NCI-H82 treated with DMSO at 0.1 percent for 48 hours (cell line): ENCODE measurements around the gene RGS14.
"Not testable (repeated sequence)": the region's sequence is repeated elsewhere in the genome, so short reads cannot be mapped to it uniquely, and the experiment has no call there.

Source experiments
- DNase-seq: peaks from one replicate; lab custom pipeline; 2025; ENCODE audit not compliant: unreplicated experiment; lab: John Stamatoyannopoulos, UW

Gene RGS14

GRCh38 chr5:177327539-177328522, 29.9 kb upstream of the RGS14 start:
- no peak for DNase-seq

GRCh38 chr5:177328545-177329231, 29.0 kb upstream of the RGS14 start:
- DNase-seq, result no peak

GRCh38 chr5:177329883-177330282, 27.8 kb upstream of the RGS14 start:
- no peak for DNase-seq

- DNase-seq, result no peak
Observed at GRCh38 chr5:177330991-177331842, 26.5 kb upstream of the RGS14 start.

DNA sequence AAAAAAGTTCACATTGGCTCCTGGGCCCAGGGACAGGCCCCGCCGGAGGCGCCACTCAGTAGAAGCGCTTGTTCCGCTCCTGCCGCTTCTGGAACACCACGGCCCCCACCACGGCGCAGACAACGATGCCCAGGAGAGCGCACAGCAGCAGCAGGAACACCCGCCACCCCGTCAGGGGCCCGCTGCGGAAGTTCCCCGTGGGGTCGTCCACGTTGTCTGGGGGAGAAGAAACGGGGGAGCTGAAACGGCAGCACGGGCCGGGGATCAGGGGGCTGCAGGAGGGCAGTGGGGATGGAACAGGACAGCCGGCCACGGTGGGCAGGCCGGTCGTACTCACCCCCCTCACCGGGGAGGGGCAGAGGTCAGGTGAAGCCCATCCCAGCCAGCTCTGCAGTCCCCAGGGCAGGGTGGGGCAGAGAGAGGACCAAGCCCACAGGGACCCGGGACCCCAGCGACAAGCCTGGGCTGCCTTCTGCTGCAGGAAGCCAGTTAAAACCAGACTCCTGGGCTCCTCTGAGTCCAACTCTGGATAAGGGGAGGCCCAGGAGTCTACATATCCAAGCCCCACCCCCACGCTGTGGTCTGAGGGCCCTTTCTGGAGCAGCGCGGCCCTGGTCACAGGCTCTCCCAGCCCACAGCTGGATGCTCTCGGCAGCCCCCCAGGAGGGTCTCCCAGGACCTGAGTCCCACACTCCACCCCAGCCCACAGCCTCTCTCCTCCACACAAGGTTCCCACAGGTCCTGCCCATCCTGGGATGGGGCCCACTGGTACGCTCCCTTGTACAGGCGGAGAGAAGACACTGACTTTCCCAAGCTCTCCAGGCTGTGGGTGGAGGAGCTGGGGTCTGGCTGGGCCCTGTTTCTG, 25.5 kb upstream of the RGS14 start:
- no peak for DNase-seq

GRCh38 chr5:177332896-177333260, 24.8 kb upstream of the RGS14 start:
- DNase-seq, result no peak

DNA sequence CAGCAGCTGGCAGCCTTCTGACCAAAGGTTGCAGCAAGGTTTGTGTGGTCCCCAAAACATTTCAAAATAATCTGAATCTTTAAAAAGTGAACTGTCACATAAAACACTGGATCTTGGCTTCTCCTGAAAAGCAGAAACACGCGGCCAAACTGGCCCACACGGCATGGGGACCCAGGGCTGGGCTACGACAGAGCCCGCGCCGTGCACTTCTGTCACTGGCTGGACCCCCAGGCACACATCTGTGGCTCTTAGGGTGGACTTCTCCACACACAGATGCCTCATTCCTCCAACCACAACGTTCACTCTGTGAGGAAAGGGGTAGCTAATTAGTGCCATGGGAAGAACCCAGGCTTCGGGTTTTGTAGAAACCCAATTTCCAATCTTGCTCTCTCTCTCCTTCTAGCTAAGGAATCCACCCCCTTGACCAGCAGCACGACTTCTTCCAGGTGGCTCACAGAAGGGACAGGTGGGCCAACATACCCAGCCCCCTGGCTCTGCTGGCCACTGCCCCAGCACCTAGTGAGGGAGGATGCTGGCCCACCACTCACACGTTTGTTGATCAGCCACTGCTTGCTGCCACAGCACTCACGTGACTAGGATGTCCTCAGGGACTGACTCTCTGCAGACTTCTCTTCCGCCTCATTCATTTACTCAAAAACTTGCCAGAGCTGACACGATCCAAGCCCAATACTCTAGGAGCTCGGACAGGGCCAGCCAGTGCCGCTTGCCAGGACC, 24.1 kb upstream of the RGS14 start:
- no peak for DNase-seq

DNA sequence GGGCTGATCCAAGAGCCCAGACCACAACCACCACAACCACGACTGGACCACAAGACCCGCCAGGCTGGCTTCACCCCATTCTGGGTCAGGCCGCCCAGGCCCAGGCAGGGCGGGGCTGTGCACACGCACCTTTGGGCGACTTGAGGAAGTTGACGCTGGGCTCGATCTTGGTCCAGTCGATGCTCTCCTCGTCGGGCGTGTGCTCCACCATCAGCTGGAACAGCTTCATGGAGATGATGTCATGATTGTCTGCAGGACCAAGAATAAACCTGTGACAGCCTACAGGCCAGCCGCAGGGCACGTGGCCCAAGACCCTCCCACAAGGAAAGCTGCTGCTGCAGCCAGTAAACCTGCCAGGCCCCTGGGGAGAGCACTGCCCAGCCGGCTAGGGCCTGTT, 23.6 kb upstream of the RGS14 start:
- no peak for DNase-seq

- DNase-seq, result no peak
Observed at GRCh38 chr5:177334781-177335700, 22.7 kb upstream of the RGS14 start.

GRCh38 chr5:177335701-177336065, 22.0 kb upstream of the RGS14 start:
- no peak for DNase-seq

DNA sequence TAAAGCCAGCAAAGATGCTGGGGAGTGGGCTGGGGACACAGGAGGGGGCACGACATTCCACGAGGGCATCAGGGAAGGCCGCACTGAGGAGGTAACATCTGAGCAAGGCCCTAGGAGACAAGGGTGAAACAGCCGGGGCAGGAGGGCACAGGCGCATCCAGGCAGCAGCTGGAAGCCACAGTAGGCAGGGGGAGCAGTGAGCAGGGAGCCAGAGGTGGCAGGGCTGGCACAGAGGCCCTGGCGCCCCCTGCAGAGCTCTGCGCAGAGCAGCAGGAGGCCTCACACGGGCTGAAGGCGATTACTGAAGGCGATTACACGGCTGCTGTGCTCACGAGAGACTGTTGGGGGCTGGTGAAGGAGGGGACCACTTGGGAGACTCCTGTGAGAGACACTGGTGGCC, 21.6 kb upstream of the RGS14 start:
- DNase-seq, result no peak

DNA sequence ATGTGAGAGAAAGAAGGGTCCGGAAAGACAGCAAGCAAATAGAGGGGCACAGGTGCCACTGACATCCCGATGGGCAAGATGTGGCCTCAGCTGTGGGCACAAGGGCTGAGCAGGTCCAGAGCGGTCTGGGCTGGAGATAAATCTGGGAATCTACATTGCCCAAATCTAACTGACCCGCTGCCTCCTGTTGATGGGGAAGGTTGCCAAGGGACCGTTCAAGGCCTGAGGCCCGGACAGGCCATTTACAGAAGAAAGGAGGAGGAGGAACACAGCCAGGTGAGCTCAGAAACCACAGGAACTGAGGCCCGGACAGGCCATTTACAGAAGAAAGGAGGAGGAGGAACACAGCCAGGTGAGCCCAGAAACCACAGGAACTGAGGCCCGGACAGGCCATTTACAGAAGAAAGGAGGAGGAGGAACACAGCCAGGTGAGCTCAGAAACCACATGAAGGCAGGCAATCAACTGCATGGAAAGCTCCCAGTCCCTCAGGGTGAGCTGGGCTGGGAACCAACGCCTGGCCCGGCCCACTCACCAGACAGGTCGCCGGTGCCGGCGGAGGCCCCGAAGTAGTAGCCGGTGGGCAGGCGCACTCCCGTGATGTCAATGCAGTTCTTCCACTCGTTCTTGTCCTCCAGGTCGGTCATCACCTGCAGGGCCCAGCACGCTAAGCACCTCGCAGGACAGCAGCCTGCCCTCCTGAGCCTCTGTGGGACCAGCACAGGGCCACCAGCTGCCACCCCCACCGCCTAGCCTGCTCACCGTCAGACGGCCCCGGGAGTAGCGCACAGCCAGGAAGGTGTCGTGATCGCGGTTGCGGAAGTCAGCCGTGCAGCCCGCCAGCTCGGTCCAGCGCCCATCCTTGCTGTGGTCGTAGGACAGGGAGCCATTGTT, 20.9 kb upstream of the RGS14 start:
- DNase-seq, result no peak

DNA sequence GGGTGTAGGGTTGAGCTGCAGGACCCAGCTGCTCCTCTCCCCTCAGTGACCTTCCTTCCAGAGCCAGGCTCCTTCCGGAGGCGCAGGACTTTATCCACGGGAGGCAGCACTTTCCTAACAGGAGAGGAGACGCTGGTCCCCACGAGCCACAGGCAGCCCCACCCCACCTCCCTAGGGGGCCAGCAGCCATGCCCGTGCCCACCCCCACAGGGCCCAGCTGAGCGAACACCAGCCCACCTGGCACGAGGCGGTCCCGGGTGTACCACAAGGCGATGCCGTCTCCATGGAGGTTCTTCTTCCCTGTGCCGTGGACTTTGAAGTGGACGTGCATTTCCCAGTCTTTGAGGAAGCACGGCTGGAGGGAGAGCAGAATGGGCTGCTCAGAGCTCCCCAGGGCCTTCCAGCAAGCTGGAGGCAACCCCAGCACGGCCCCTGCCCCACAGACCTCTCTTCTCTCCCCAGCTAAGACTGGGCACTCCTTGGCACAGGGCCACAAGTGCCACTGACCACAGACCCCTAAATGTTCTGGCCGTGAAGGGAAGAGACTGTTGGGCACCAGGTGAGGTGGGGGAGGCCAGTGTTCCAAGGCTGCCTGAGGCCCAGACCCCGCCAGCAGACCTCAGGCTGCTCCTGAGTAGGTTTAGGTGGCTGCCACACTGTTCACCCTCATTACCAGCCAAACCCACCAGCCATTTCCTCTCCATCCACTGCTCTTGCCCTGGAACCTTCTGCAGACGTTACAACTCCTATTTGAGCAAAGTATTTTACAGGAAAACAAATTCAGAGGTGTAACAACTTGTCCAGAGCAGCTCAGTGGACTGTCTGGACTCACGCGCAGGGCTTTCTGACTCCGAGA, 19.2 kb upstream of the RGS14 start:
- DNase-seq, result no peak

DNA sequence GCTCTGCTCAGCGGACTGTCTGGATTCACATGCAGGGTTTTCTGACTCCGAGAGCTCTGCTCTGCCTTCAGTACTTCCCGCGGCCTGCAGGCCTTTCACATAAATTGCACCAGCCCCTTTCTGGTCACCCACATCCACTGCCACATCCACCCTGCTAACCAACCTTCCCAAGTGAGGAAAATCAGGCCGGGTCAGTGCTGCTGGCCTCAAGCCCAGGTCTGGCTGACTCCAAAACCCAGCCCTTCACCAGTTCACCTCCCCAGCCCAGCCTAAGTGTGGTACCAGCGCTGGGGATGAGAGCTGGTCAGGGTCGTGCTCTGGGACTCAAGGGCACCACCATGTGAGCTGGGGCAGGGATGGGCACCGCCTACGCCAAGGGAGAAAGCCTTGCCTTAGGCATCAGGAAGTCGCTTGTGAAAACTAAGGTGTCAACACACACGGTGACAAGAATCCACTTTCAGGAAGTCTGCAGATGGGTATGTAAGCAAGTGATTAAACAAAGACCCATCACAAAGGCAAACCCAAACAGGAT, 18.6 kb upstream of the RGS14 start:
- DNase-seq, result no peak

DNA sequence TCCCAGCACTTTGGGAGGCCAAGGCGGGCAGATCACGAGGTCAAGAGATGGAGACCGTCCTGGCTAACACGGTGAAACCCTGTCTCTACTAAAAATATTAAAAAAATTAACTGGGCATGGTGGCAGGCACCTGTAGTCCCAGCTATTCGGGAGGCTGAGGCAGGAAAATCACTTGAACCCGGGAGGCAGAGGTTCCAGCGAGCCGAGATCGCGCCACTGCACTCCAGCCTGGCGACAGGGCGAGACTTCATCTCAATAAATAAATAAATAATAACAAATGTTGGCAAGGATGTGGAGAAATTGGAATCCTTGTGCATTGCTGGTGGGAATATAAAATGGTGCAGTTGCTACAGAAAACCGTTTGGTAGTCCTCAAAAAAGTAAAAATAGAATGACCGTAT, 14.7 kb upstream of the RGS14 start:
- DNase-seq, result not testable (repeated sequence)

GRCh38 chr5:177343777-177344176, 13.9 kb upstream of the RGS14 start:
- DNase-seq, result no peak

GRCh38 chr5:177344891-177345290, 12.8 kb upstream of the RGS14 start:
- DNase-seq, result no peak
